ENCODE measurements around the gene MEGF10. TPM values are rescaled to one million over a fixed set of nuclear protein-coding genes. Genes with fewer than 3 reads are reported as not detected.

The MEGF10 gene
- total RNA-seq, 3 donors from 2014 or later: 0.70 to 4.9 (median 0.81) TPM

GRCh38 chr5:127447827-127448226, 157.2 kb downstream of the MEGF10 start:
- Histone ChIP-seq H3K36me3 (ENCODE audit: low read depth) (no peaks in the 10 kb centered on the region), H3K9me3 (no peaks in the 10 kb centered on the region), H3K4me1 (ENCODE audit: low read depth) (no peaks in the 10 kb centered on the region), H3K4me3 (no peak overlapping the region)
- no peak for DNase-seq
- intact Hi-C loops (cut with DNase I, micrococcal nuclease): no loop called here
- no peak for ATAC-seq
- TF ChIP-seq, protein P1, sequence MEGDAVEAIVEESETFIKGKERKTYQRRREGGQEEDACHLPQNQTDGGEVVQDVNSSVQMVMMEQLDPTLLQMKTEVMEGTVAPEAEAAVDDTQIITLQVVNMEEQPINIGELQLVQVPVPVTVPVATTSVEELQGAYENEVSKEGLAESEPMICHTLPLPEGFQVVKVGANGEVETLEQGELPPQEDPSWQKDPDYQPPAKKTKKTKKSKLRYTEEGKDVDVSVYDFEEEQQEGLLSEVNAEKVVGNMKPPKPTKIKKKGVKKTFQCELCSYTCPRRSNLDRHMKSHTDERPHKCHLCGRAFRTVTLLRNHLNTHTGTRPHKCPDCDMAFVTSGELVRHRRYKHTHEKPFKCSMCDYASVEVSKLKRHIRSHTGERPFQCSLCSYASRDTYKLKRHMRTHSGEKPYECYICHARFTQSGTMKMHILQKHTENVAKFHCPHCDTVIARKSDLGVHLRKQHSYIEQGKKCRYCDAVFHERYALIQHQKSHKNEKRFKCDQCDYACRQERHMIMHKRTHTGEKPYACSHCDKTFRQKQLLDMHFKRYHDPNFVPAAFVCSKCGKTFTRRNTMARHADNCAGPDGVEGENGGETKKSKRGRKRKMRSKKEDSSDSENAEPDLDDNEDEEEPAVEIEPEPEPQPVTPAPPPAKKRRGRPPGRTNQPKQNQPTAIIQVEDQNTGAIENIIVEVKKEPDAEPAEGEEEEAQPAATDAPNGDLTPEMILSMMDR (IDR thresholded peaks at IDR 0.05): no peak

- TF ChIP-seq, protein P1 (IDR thresholded peaks at IDR 0.05): no peak
- ATAC-seq: no peak
- Histone ChIP-seq H3K9me3 (no peaks in the 10 kb centered on the region), H3K4me1 (ENCODE audit: low read depth) (no peaks in the 10 kb centered on the region), H3K36me3 (ENCODE audit: low read depth) (no peaks in the 10 kb centered on the region), H3K4me3 (no peak overlapping the region)
- intact Hi-C loops (cut with DNase I, micrococcal nuclease): no loop called here
- no peak for DNase-seq
Measured at GRCh38 chr5:127450046-127450445, 159.4 kb downstream of the MEGF10 start.

- H3K36me3 ChIP-seq (ENCODE audit: low read depth): no peaks in the 10 kb centered on the region
- no peak for ATAC-seq
- intact Hi-C loops (cut with DNase I, micrococcal nuclease): no loop called here
Measured at GRCh38 chr5:127451096-127451495, 160.5 kb downstream of the MEGF10 start.

GRCh38 chr5:127452626-127453025, 162.0 kb downstream of the MEGF10 start:
- intact Hi-C loops (cut with DNase I, micrococcal nuclease): no loop called here
- Histone ChIP-seq H3K36me3 (ENCODE audit: low read depth) (no peaks in the 10 kb centered on the region), H3K4me1 (ENCODE audit: low read depth) (no peaks in the 10 kb centered on the region), H3K9me3 (no peaks in the 10 kb centered on the region), H3K4me3 (no peak overlapping the region)
- ATAC-seq (peak; percentile 48), DNase-seq (peak in 1 of 3 donors; percentile 7)
- TF ChIP-seq, protein P1 (IDR thresholded peaks at IDR 0.05): no peak

More at GRCh38 chr5:127451096-127451495, 160.5 kb downstream of the MEGF10 start:
- DNase-seq: no peak
- H3K9me3 ChIP-seq: no peaks in the 10 kb centered on the region
- no peak overlapping the region for H3K4me3 ChIP-seq
- H3K4me1 ChIP-seq (ENCODE audit: low read depth): no peaks in the 10 kb centered on the region
- TF ChIP-seq, protein P1 (IDR thresholded peaks at IDR 0.05): no peak

DNA sequence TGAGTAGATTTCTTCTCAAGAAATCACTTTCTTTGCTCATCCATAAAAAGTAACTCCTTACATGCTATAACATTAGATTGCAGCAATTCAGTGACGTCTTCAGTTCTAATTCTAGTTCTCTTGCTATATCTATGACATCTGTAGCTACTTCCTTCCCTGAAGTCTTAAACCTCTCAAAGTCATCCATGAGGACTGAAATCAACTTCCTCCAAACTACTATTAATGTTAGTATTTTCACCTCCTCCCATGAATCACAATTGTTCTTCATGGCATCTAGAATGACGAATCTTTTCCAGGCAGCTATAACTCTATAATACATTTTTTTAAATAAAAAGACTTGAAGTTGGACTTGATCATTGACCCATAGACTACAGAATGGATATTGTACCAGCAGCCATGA, 180.6 kb downstream of the MEGF10 start:
- no peaks in the 10 kb centered on the region for H3K36me3 ChIP-seq (ENCODE audit: low read depth)
- no peak for ATAC-seq
- TF ChIP-seq, protein P1 (IDR thresholded peaks at IDR 0.05): no peak
- no peak overlapping the region for H3K4me3 ChIP-seq
- no peak for DNase-seq
- intact Hi-C loops (cut with DNase I, micrococcal nuclease): no loop called here
- no peaks in the 10 kb centered on the region for H3K9me3 ChIP-seq
- H3K4me1 ChIP-seq (ENCODE audit: low read depth): no peaks in the 10 kb centered on the region

DNA sequence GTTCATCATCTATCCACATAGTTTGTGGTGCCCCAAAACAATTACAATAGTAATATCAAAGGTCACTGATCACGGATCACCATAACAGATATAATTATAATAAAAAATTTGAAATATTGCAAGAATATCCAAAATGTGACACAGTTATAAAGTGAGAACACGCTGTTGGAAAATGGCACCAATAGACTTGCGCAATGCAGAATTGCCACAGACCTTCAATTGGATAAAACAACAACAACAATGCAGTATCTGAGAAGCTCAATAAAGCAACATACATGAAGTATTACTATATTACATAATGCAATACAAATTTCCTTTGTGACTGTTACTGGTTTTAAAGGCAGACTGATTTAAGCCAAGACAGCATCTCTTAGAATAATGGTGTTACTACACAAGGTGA, 182.1 kb downstream of the MEGF10 start:
- TF ChIP-seq, protein P1 (IDR thresholded peaks at IDR 0.05): no peak
- no peaks in the 10 kb centered on the region for H3K36me3 ChIP-seq (ENCODE audit: low read depth)
- H3K9me3 ChIP-seq: no peaks in the 10 kb centered on the region
- DNase-seq (no peak), ATAC-seq (no peak)
- intact Hi-C loops (cut with DNase I, micrococcal nuclease): no loop called here
- H3K4me3 ChIP-seq: no peak overlapping the region
- H3K4me1 ChIP-seq (ENCODE audit: low read depth): no peaks in the 10 kb centered on the region

Data from mucosa of descending colon (tissue), 3 donors.